Left forelimb (tissue), 1 donor: ENCODE results near the gene AFTPH.

Source experiments
- DNase-seq: peaks from one replicate; pipeline ENCODE4 v3.0.0-alpha.2; 2018; ENCODE audit warnings: low spot score

AFTPH gene

DNA sequence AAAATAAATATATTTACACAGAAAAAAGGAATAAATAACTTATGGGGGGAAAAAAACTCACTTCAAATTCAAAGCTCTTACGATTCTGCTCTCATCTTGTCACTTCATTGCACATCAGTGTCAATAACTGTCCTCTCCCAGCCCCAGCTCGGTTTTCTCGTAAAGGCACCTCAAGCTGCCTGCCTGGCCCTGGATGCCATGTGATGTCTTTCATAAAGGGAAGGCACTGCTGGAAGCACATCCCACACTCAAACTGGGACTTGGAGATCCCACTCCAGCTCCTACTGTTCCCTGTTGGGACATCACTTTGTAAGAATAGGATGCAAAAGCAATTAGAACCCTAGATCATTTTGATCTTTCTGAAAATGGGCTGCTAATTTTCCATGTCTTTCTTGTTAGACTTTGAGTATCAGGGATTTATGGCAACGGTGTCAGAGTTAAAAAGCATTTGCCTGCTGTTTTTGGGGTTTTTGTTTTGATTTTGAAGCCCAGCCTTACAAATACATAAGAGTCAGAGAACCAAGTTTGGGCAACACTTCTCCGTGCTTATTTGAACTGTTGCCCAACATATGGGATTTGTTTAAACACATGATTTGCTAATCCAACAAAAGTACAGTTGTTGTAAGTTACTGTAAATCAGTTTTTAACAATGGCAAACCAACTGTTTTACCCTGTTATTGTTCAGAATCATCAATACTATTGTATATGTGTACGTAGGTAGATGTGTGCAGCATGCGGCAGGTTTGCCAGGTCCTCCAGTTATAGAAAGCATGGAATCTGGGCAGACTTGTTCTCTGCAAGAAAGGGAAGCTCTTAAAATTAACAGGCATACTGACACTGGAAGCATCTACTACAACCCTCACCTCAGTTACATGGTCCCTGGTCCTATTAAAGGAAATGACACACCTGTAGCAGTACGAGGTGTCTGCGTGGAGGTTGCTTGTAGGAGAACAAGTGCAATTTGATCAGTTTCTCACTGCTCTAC lies 109.0 kb downstream of the AFTPH start:
- no peak for DNase-seq

DNA sequence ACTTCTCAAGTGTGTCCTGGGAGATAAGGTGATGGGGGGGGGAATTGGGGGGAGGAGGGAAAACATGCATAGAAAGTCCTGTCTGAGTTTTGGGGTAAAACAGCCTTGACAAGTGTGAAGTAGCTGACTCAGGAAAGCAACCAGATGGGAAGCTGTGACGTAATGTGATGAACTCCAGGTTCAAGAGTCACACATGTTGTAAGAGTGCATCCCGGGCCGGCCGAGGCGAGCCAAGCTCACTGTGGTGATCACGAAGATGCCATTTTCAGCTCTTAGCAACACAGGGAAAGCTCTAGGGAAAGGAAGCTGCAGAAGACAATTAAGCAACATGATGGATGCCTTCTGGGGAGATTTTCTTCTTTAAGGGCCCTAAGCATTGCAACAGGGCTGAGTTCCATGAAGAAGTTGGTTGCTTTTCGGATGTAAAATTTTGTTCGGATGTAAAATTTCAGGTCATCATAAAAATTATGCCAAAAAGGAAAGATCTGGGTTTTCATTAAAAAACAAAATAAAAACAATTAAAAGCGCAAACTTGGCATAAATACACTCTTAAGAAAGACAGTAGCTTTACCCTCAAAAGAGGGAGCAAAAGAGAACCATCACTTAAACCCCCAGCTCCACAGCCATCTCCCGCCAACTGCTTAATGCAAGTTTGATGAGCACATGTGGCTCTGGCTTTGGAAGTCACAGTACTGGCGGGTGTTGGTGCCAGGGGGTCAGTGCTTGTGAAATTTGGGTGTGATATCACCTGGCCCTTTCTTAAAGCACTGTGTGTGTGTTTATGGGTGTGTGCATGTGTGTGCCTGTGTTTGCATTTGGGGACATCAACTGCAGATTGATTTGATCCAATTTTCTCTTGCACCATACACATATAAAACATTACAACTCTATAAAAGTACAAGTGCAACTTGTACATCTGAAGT lies 110.5 kb downstream of the AFTPH start:
- no peak for DNase-seq

DNA sequence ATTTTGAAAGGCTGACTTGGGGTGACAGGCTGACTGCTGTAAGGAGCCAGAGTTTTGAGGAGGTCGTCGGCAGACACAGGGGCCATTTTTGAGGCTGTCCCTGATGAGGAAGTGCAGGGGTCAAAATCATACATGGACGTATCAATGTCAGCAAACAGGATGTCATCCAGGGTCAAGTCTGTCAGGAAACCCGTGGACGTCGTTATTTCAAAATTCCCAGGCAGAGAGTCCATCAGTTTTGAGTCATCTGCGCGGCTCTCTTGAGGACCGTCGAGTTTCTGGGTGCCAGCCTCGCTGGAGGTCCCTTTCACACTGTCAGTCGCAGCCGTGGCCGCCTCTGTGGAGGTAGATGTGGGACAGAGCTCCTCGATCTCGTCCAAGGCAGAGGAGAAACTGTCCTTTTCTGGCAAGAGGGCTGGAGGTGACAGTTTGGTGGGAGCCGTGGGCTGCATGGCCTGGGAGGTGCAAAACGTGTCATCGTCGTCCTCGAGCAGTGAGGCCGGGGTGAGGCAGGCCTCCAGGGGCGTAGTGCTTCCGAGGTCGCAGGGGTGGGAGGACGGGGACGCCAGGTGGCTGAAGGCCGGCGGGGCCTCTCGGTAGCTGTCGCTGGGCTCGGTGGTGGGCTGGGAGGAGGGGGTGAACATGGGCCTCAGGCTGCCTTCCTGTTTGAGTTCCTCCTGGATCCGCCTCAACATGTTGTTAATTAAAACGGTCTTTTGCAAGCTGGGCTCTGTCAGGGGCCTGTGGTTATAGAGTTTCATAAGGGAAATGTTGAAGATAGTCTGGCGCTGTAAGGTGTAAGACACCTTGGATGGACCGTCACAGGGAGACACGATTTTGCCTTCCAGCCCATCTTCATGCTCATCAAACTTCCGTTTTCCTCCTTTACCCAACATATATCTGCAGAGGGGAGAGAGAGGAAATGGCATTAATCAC lies 112.1 kb downstream of the AFTPH start:
- no peak for DNase-seq

DNA sequence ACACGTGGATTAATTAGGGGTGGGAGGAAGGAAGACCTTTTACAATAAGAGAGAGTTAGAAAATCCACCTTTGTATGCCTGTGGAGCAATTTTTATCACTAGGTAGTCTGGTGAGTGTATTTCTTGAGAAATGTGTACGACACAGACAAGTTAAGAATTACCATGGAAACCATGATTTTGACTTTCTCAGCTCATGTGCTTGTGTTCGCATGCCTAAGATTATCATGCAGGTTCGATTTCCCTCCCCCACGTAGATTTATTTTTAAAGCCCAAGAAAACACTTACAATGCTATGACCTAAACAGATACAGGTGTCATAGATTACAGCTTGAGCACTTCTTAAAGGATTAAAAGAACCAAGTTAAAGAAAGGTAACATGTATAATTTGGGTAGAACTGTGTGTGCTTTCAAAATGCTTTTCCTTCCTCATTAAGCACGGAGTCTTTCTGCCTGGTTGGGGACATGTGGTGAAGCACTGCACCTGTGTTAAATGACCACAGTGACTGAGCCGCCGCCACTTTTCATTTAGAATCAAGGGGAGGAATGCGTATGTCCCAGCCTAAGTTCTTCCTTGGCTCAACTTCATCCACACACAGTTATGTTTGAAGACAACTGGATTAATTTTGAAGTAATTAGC lies 113.0 kb downstream of the AFTPH start:
- no peak for DNase-seq

DNA sequence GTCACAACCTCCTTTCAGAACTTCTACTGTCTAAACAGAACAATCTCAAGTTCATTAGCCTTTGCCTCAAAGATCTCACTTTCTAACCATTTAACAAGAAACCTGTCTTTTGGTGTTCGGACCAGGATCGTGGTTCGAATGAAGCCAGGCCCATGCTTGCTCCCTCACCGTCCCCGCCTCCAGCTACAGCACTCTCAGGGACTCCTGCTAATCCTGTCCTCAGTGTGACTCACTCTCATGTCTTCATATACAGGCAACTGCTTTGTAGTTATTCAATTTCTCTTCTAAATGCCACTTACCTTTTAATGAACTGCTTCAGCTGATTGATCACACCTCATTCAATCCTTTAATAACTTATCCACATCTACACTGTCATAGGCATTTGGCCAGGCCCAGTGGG lies 113.8 kb downstream of the AFTPH start:
- no peak for DNase-seq

DNA sequence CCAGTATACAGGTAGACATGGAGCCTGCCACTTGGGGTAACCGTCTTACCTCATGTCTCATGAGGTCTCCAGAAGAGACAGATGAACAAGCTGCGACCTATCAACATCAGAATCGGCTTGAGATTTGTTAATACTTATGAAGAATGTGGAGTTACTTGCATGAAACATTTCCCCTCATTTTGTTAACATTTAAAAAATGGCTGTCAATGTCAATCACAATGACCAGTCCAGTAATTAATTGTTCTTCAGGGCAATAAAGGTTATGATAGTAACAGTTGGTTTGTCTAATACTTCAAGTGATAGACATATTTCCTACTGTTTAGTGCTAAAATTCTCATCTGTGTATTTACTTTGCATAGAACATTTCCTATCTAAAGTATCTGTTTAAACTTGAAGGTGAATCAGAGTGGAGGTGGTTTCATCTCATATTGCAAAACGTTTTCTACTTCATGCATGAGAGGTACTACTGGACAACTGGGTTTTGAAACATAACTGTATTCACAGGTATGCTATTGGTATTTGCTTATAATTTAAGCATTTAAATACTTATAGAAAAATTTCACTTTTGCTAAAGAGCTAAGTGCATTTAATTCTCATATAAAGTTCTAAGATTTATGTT lies 114.5 kb downstream of the AFTPH start:
- DNase-seq, result no peak

DNA sequence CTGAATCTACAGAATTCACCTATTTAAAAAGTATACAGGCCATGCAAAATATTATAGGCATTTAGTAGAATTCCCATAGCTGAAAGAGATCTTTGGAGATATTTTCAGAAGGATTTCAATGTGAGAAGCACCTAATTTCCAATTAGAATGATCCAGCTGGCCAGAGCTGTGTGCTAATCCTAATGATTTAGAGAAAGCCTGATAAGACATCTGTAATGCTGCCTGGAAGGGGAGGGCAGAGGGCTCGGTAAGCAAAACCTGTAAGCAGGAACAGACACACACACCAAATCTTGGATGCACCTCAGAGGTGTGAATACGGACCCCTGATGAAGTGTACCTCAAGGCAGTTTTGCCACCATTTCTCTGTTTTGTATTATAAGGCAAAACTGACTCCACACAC lies 115.6 kb downstream of the AFTPH start:
- DNase-seq, result no peak

DNA sequence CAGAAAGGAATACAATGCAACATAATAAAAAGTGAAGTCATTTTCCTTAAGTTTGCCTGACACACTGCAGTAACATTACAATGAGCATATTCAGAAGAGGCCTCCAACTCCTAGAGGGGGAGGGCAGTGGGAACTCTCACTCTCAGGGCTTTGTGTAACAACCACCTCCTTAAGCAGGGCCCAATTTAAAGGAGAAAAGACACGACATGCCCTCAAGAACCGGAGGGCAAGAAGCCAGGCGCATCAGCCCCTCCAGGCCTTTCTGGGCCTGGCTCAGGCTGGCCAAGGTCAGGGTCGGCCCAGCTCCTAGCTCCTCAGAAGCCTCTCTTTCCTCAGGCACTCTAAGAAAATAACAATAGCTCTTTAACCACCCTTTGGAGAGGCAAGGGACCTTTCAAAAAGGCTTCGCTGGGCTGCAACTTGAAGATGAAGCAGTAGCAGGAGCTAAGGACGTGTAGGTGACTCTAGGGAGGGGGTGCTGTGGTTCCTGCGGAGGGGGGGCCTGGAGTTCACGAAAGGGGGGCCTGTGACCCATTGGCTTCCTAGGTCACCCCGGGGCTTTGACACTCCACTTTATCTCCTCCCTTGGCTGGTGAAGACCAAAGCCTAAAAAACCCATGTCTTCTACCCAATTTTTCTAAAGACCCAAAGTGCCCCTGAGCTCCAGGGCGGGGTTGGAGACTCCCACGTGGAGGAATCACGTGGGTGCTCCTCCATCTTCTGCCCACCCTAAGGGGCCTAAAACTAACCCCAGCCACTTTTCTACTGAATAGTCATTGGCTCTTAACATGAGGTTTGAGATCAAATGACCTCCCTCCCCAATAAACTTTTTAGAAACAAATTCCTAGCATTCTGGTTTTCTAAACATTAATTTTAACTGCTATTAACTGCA lies 116.3 kb downstream of the AFTPH start:
- no peak for DNase-seq

GRCh38 chr2:64641599-64641998 lies 117.5 kb downstream of the AFTPH start:
- no peak for DNase-seq
